ENCODE results near the gene GOLGA6L7.
"Not testable (repeated sequence)": the region's sequence is repeated elsewhere in the genome, so short reads cannot be mapped to it uniquely, and the experiment has no call there.

GOLGA6L7 gene

GRCh38 chr15:28848521-28848920 is at the start of gene GOLGA6L7:
GOLGA6L7 (minus strand) TSS chr15:28848644; CDS start chr15:28848549, 95 bp downstream.
- in situ Hi-C loops (cut with MboI; ENCODE audit: low sequenced_read_pairs): not testable (repeated sequence)

- in situ Hi-C loops (cut with MboI; ENCODE audit: low sequenced_read_pairs): no loop called here
Observed at GRCh38 chr15:28897861-28898585, 49.6 kb upstream of the GOLGA6L7 start.

- in situ Hi-C loops (cut with MboI; ENCODE audit: low sequenced_read_pairs): no loop called here
Observed at GRCh38 chr15:28896951-28897350, 48.5 kb upstream of the GOLGA6L7 start.

- in situ Hi-C loops (cut with MboI; ENCODE audit: low sequenced_read_pairs): no loop called here
Observed at GRCh38 chr15:28895566-28895965, 47.1 kb upstream of the GOLGA6L7 start.

- in situ Hi-C loops (cut with MboI; ENCODE audit: low sequenced_read_pairs): no loop called here
Observed at GRCh38 chr15:28895146-28895545, 46.7 kb upstream of the GOLGA6L7 start.

- in situ Hi-C loops (cut with MboI; ENCODE audit: low sequenced_read_pairs): no loop called here
Observed at GRCh38 chr15:28894631-28895030, 46.2 kb upstream of the GOLGA6L7 start.

GRCh38 chr15:28892789-28893610 is 44.6 kb upstream of the GOLGA6L7 start:
- in situ Hi-C loops (cut with MboI; ENCODE audit: low sequenced_read_pairs): no loop called here

- in situ Hi-C loops (cut with MboI; ENCODE audit: low sequenced_read_pairs): no loop called here
Observed at GRCh38 chr15:28891588-28891987, 43.1 kb upstream of the GOLGA6L7 start.

GRCh38 chr15:28890711-28891495 is 42.5 kb upstream of the GOLGA6L7 start:
- in situ Hi-C loops (cut with MboI; ENCODE audit: low sequenced_read_pairs): no loop called here

GRCh38 chr15:28890291-28890690 is 41.8 kb upstream of the GOLGA6L7 start:
- in situ Hi-C loops (cut with MboI; ENCODE audit: low sequenced_read_pairs): not testable (repeated sequence)

GRCh38 chr15:28889871-28890270 is 41.4 kb upstream of the GOLGA6L7 start:
- in situ Hi-C loops (cut with MboI; ENCODE audit: low sequenced_read_pairs): not testable (repeated sequence)

GRCh38 chr15:28889346-28889745 is 40.9 kb upstream of the GOLGA6L7 start:
- in situ Hi-C loops (cut with MboI; ENCODE audit: low sequenced_read_pairs): no loop called here

GRCh38 chr15:28888900-28889299 is 40.5 kb upstream of the GOLGA6L7 start:
- in situ Hi-C loops (cut with MboI; ENCODE audit: low sequenced_read_pairs): no loop called here

- in situ Hi-C loops (cut with MboI; ENCODE audit: low sequenced_read_pairs): no loop called here
Observed at GRCh38 chr15:28888302-28888894, 40.0 kb upstream of the GOLGA6L7 start.

GRCh38 chr15:28887339-28888174 is 39.1 kb upstream of the GOLGA6L7 start:
- in situ Hi-C loops (cut with MboI; ENCODE audit: low sequenced_read_pairs): no loop called here

- in situ Hi-C loops (cut with MboI; ENCODE audit: low sequenced_read_pairs): no loop called here
Observed at GRCh38 chr15:28886431-28887338, 38.2 kb upstream of the GOLGA6L7 start.

- in situ Hi-C loops (cut with MboI; ENCODE audit: low sequenced_read_pairs): no loop called here
Observed at GRCh38 chr15:28885630-28886430, 37.4 kb upstream of the GOLGA6L7 start, which contains the start of gene APBA2. APBA2 (plus strand) TSS chr15:28885974; CDS start chr15:29053885, 167,911 bp downstream.

- in situ Hi-C loops (cut with MboI; ENCODE audit: low sequenced_read_pairs): no loop called here
Observed at GRCh38 chr15:28885128-28885629, 36.7 kb upstream of the GOLGA6L7 start.
